NCI-H82 treated with DMSO at 0.1 percent for 48 hours (cell line): ENCODE measurements around the gene TMEM171.

Source experiments
- DNase-seq: peaks from one replicate; lab custom pipeline; 2025; ENCODE audit not compliant: unreplicated experiment; lab: John Stamatoyannopoulos, UW

The TMEM171 gene

GRCh38 chr5:73120222-73121118 is at the start of gene TMEM171:
TSS of gene TMEM171 (plus strand) at chr5:73120575. CDS start at chr5:73123374, 2,799 bp downstream.
- DNase-seq, result no peak

- DNase-seq, result no peak
Observed at GRCh38 chr5:73081093-73081492, 39.3 kb upstream of the TMEM171 start.

GRCh38 chr5:73088026-73088425 is 32.3 kb upstream of the TMEM171 start:
- no peak for DNase-seq

- no peak for DNase-seq
Observed at GRCh38 chr5:73093943-73094342, 26.4 kb upstream of the TMEM171 start.

GRCh38 chr5:73094415-73094814 is 26.0 kb upstream of the TMEM171 start:
- DNase-seq, result no peak

GRCh38 chr5:73095564-73096238 is 24.7 kb upstream of the TMEM171 start:
- DNase-seq, result no peak

GRCh38 chr5:73096239-73096575 is 24.2 kb upstream of the TMEM171 start:
- DNase-seq, result no peak

- no peak for DNase-seq
Observed at GRCh38 chr5:73097740-73098139, 22.6 kb upstream of the TMEM171 start.

GRCh38 chr5:73100109-73100508 is 20.3 kb upstream of the TMEM171 start:
- no peak for DNase-seq

GRCh38 chr5:73103870-73104299 is 16.5 kb upstream of the TMEM171 start:
- DNase-seq, result no peak

GRCh38 chr5:73104326-73104725 is 16.0 kb upstream of the TMEM171 start:
- no peak for DNase-seq

GRCh38 chr5:73106335-73106734 is 14.0 kb upstream of the TMEM171 start:
- DNase-seq, result no peak

- no peak for DNase-seq
Observed at GRCh38 chr5:73110190-73110589, 10.2 kb upstream of the TMEM171 start.

- no peak for DNase-seq
Observed at GRCh38 chr5:73111536-73111935, 8.8 kb upstream of the TMEM171 start.

- DNase-seq, result no peak
Observed at GRCh38 chr5:73112359-73112758, 8.0 kb upstream of the TMEM171 start.

- no peak for DNase-seq
Observed at GRCh38 chr5:73114044-73114688, 6.2 kb upstream of the TMEM171 start.

- peak; percentile 41 for DNase-seq
Observed at GRCh38 chr5:73115399-73116051, 4.8 kb upstream of the TMEM171 start.

- no peak for DNase-seq
Observed at GRCh38 chr5:73116506-73116905, 3.9 kb upstream of the TMEM171 start.

- DNase-seq, result no peak
Observed at GRCh38 chr5:73117088-73117740, 3.2 kb upstream of the TMEM171 start.

- DNase-seq, result no peak
Observed at GRCh38 chr5:73118391-73118973, 1.9 kb upstream of the TMEM171 start.
